Measurements from ENCODE around the gene PLCZ1.
A peak's percentile ranks its signal among the peaks of the same experiment; 100 is the strongest.
"Not testable (repeated sequence)": the region's sequence is repeated elsewhere in the genome, so short reads cannot be mapped to it uniquely, and the experiment has no call there.

PLCZ1 gene, protein sequence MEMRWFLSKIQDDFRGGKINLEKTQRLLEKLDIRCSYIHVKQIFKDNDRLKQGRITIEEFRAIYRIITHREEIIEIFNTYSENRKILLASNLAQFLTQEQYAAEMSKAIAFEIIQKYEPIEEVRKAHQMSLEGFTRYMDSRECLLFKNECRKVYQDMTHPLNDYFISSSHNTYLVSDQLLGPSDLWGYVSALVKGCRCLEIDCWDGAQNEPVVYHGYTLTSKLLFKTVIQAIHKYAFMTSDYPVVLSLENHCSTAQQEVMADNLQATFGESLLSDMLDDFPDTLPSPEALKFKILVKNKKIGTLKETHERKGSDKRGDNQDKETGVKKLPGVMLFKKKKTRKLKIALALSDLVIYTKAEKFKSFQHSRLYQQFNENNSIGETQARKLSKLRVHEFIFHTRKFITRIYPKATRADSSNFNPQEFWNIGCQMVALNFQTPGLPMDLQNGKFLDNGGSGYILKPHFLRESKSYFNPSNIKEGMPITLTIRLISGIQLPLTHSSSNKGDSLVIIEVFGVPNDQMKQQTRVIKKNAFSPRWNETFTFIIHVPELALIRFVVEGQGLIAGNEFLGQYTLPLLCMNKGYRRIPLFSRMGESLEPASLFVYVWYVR

DNA sequence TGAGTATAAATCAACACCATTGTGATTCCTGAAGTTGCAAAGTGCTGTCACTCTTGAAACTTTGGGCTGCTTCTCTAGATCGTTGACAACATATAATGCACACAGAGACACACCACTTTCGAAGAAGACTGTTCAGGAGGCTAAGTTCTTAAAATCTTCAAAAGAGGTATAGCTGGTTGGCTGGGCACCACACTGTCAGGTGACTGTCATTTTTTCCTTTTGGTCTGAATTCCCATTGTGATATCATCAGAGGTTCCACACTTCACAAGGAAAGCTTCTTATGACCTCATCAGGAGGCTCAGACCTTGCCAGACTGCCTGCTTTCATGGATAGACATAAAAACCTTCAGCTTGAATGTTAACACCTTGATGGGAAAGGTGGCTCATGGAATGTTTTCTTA lies at the start of gene PLCZ1, which contains the start of gene CAPZA3:
Gene PLCZ1, minus strand, starts transcription at position 194 of the 400 bp plus-strand sequence. CDS start 641 bp downstream, outside the sequence.
Gene CAPZA3, plus strand, starts transcription at position 301 of the 400 bp plus-strand sequence. CDS start 150 bp downstream, outside the sequence.
- intact Hi-C loops (cut with DNase I): no loop called here
- DNase-seq: no peak

- intact Hi-C loops (cut with DNase I); DNase-seq: not testable (repeated sequence)
Measured at GRCh38 chr12:18785465-18785864, 47.7 kb upstream of the PLCZ1 start.

DNA sequence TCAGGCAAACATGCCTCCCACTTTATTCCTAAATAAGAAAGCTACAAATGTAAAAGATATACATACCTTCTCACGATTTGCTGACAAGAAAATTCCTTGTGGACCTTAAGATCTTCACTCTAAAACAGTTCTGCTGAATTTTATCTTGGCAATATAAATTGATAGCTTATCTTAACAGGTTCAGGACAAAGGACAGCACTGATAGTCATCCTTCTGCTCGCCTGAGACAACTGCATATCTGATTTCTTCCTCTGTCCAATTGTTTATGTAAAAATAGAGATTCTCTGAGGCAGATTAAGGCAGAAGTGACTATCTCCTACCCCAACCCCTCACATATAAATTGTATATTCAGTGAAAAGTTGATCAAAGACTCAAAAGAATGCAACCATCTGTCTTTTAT lies 45.0 kb upstream of the PLCZ1 start:
- no peak for DNase-seq
- intact Hi-C loops (cut with DNase I): no loop called here

GRCh38 chr12:18766479-18766878 lies 28.7 kb upstream of the PLCZ1 start:
- DNase-seq; intact Hi-C loops (cut with DNase I): not testable (repeated sequence)

GRCh38 chr12:18755341-18755740 lies 17.5 kb upstream of the PLCZ1 start:
- no peak for DNase-seq
- intact Hi-C loops (cut with DNase I): no loop called here

DNA sequence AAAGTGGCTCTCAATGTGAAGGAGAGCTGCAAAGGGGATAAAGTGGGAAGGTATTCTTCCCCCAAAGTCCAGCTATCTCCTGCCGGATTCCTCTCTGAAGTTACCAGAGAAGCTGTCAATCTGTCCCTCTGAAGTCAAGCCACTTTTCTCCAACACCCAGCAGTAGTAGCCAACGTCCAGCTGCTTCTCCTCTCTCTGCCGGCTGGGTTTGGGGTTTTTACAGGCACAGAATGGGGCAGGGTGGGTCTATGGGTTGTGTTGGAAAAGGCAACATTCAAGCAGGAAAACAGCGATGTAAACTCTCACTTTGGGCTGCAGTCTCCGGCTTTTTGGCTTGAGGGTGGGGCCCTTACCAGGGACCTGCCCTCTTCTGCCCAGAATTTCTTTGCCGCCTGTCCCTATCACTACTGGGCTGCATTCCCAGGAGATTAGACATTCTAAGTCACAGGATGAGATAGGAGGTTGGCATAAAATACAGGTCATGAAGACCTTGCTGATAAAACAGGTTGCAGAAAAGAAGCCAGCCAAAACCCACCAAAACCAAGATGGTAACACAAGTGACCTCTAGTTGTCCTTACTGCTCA lies 16.4 kb upstream of the PLCZ1 start:
- intact Hi-C loops (cut with DNase I): no loop called here
- no peak for DNase-seq

- intact Hi-C loops (cut with DNase I): no loop called here
Measured at GRCh38 chr12:18753481-18754123, 15.8 kb upstream of the PLCZ1 start.

DNA sequence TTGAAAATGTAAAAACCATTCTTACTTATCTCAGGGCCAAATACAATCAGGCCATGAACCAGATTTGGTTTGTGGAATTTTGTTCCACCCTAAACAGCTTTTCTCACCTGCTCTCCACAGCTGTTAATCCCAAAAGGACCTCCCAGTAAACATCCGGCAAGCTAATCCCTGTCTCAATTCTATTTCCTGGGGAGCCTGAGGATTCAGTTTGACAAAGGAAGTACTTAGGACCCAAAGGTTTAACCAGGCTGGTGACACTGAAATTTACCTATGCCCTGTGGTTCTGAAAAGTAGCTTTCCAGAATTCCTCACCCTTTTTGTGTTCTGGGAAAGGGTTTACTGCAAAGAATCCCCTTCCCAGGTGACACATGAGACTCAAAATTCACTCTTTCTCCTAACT lies 15.1 kb upstream of the PLCZ1 start:
- intact Hi-C loops (cut with DNase I): no loop called here
- no peak for DNase-seq

More at GRCh38 chr12:18753481-18754123, 15.8 kb upstream of the PLCZ1 start:
- DNase-seq: peak in 1 of 42 donors; percentile 1

DNA sequence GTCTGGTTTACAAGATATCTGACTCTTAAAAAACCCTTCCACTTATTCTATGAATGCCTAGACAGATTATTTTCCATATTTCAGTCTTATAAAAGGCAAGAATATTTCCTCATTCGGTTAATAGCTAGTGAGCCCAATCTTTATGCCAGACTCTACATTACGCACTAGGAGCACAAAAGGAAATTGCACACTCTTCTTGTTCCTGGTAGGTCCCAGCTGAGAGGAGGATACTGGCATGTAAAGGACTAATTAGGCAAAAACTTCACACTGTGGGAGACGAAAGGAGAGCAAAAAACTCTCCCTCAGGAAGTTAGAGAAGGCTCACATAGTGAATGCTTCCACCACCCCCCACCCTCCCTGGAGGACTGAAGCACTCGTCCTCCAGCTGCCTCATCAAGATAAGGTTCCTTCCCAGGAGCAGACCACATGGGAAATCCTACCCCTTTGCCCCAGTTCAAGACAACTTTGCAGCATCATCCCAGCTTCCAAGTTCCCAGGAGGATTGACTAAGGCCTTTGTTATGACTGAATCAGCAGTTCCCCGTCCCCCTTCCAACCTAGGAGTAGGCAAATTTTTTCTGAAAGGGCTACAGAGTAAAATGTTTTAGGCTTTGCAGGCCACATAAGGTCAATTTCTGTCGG lies 14.6 kb upstream of the PLCZ1 start:
- no peak for DNase-seq
- intact Hi-C loops (cut with DNase I): no loop called here

- no peak for DNase-seq
- intact Hi-C loops (cut with DNase I): no loop called here
Measured at GRCh38 chr12:18751866-18752265, 14.1 kb upstream of the PLCZ1 start.

GRCh38 chr12:18750085-18750484 lies 12.3 kb upstream of the PLCZ1 start:
- intact Hi-C loops (cut with DNase I): no loop called here
- DNase-seq: no peak

DNA sequence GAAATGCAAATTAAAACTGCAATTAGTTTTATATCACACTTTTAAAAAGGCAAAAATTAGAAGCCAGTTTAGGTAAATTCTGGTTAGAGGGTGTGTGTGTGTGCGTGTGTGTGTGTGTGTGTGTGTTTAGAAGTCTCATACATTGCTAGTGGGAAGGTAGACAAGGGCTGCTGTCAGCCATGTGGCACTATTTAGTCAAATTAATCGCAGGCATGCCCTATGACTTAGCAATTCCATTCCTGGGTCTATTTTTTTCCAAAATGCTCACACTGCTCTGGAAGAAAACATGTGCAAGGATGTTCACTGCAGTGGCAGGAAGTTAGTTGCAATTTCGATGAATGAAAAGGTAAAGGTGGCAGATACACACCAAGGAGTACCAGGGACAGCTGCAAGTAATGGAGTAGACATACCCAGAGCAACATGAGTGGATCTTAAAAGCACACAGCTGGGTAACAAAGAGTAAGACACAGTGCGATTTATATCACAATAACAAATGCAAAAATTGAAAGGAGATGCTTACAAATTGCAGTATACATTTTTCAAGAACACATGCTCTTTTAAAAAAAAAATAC lies 11.7 kb upstream of the PLCZ1 start:
- intact Hi-C loops (cut with DNase I): no loop called here
- no peak for DNase-seq

GRCh38 chr12:18747895-18748294 lies 10.1 kb upstream of the PLCZ1 start:
- DNase-seq: no peak
- intact Hi-C loops (cut with DNase I): no loop called here

DNA sequence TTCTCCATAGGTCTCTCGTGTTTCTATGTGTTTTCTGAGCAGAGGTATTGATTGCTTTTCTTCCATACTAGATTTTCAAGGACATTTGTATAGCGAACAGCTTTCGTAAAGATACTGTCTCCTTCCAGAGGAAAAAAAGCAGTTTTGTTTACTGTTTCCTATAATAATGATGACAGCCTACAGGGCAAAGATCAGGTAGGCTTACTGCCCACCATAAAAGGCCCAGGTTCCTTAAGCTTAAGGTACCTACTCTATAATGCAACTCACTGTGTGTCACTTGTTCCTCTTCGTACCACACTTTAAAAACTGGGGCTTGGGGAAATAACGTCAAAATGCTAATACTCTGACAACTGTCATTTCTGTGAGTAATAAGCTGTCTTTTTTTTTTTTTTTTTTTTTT lies 6.7 kb downstream of the PLCZ1 start:
- no peak for DNase-seq
- intact Hi-C loops (cut with DNase I): no loop called here

GRCh38 chr12:18723752-18724151 lies 14.1 kb downstream of the PLCZ1 start:
- intact Hi-C loops (cut with DNase I): no loop called here
- DNase-seq: no peak

GRCh38 chr12:18721452-18721851 lies 16.4 kb downstream of the PLCZ1 start:
- no peak for DNase-seq
- intact Hi-C loops (cut with DNase I): no loop called here

DNA sequence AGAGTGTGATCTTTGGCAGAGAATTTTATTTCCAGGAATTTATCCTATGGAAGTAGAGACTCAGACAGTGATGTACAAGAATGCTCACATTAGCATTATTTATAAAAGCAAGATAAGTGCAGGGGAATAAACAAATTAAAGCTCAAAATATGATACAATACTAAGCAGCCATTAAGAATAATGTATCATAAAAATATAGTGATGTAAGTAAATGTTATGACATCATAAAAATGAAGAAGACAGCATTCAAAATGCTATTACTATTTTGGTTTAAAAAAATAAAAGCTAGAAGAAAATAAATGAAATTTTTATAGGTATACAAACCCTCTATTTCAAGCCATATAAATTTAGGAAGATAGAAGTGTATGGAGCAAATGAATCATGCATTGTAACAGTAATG lies 17.1 kb downstream of the PLCZ1 start:
- intact Hi-C loops (cut with DNase I): no loop called here
- no peak for DNase-seq

DNA sequence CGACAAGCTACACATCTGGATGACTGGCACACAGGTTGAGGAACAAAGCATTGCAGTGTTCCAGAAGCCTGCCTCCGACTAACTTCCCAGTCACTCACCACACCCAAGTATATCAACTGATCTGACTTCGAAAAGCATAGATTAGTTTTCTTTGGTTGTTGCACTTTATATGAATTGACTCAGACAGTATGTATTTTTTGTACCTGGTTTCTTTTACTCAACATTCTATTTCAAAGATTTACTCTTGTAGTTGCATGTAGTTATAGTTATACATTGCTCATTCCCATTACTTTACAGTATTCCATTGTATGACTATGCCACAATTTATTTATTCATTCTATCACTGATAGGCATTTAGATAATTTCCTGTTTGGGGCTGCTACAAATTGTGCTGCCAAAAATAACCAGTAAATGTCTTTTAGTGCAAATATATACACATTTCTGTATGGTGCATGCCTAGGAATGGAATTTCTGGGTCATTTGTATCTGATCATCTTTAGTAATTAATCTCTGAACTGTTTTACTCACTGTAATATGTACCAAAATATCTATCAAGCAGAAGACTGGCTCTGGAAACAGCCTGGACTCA lies 17.8 kb downstream of the PLCZ1 start:
- intact Hi-C loops (cut with DNase I): no loop called here
- DNase-seq: no peak

DNA sequence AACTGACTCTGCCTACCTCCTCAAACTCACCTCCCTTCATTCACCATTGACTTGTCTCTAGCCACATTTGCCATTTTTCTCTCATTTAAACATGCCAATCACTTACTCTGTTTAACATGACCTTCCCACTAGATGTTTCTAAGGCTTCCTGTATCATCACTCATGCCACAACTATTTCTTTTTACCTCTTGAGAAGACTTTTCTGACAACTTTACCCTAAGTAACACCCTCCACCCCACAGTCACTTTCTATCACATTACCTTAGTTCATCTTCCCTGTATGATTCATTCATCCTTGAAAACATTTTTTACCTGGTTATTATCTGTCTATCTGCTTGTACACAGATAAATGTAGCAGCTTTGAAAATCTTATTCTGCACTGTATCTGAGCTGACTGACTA lies 19.4 kb downstream of the PLCZ1 start:
- intact Hi-C loops (cut with DNase I): no loop called here
- DNase-seq: no peak
